T-helper 17 cell (primary cell): ENCODE measurements around the gene NAV1. TPM values are rescaled to one million over a fixed set of nuclear protein-coding genes. Genes with fewer than 3 reads are reported as not detected.
"Not testable (repeated sequence)": the region's sequence is repeated elsewhere in the genome, so short reads cannot be mapped to it uniquely, and the experiment has no call there.

Experiments used
- ATAC-seq: fragments of 150-1000 bp; cut with Tn5 transposase; 2 replicates; pipeline ENCODE4 v1.10.0; 2021; ENCODE audit warnings: mild to moderate bottlenecking, moderate library complexity
- DNase-seq, 3 donors: peaks; one replicate each; pipeline versions ENCODE4 v3.0.0 to v3.0.0-alpha.2; 2020 to 2021
- H3K9me3 ChIP-seq: one replicate; pipeline ENCODE4 v1.7.0; 2013; ENCODE audit warnings: low read length, mild to moderate bottlenecking; ENCODE audit not compliant: control insufficient read depth, poor library complexity, severe bottlenecking
- H3K27ac Mint-ChIP-seq: one replicate; pipeline ENCODE4 v1.8.0; 2022; ENCODE audit warnings: mild to moderate bottlenecking, moderate library complexity, mixed read lengths
- H3K27me3 Mint-ChIP-seq: one replicate; pipeline ENCODE4 v1.8.0; 2022; ENCODE audit warnings: mixed read lengths
- H3K36me3 Mint-ChIP-seq: one replicate; pipeline ENCODE4 v1.8.0; 2022; ENCODE audit warnings: low read depth, mixed read lengths
- H3K4me1 Mint-ChIP-seq: one replicate; pipeline ENCODE4 v1.8.0; 2022; ENCODE audit warnings: mild to moderate bottlenecking, mixed read lengths
- H3K4me3 Mint-ChIP-seq: one replicate; pipeline ENCODE4 v1.8.0; 2022; ENCODE audit warnings: mild to moderate bottlenecking, moderate library complexity, mixed read lengths
- total RNA-seq, 4 donors: library from RNA in 2 of 4; stranded (reverse) in 2 of 4; gene quantifications; one replicate each; pipeline ENCODE4 v1.2.3 and lab custom pipeline; 2022 to 2026

Gene NAV1
- total RNA-seq, 2 donors from 2014 or later = 3.8 to 3.9 TPM

- not testable (repeated sequence) for DNase-seq, H3K4me1 Mint-ChIP-seq, H3K4me3 Mint-ChIP-seq, H3K27ac Mint-ChIP-seq, ATAC-seq, H3K9me3 ChIP-seq, H3K27me3 Mint-ChIP-seq
- peaks cover 11% of the 10 kb centered on the region for H3K36me3 Mint-ChIP-seq
These were observed 18.8 kb upstream of the NAV1 start for GRCh38 chr1:201520046-201520575.

GRCh38 chr1:201525193-201525778 is 13.6 kb upstream of the NAV1 start:
- H3K36me3 Mint-ChIP-seq = peaks cover 12% of the 10 kb centered on the region

GRCh38 chr1:201527879-201528278 is 11.0 kb upstream of the NAV1 start:
- Mint-ChIP-seq H3K36me3 (peaks cover 16% of the 10 kb centered on the region), H3K4me3 (no peak overlapping the region)

More at GRCh38 chr1:201525193-201525778, 13.6 kb upstream of the NAV1 start:
- Mint-ChIP-seq H3K27me3 (no peaks in the 10 kb centered on the region), H3K4me1 (peaks cover 3% of the 10 kb centered on the region), H3K4me3 (no peak overlapping the region), H3K27ac (no peak overlapping the region)
- no peak for ATAC-seq
- no peak for DNase-seq
- H3K9me3 ChIP-seq = no peaks in the 10 kb centered on the region

GRCh38 chr1:201528631-201529252 is 10.2 kb upstream of the NAV1 start:
- peaks cover 17% of the 10 kb centered on the region for H3K36me3 Mint-ChIP-seq
- DNase-seq = no peak
- no peaks in the 10 kb centered on the region for H3K9me3 ChIP-seq
- H3K27me3 Mint-ChIP-seq = peaks cover 9% of the 10 kb centered on the region
- H3K4me1 Mint-ChIP-seq = peaks cover 3% of the 10 kb centered on the region
- H3K4me3 Mint-ChIP-seq = no peak overlapping the region
- no peak overlapping the region for H3K27ac Mint-ChIP-seq
- no peak for ATAC-seq

More at GRCh38 chr1:201527879-201528278, 11.0 kb upstream of the NAV1 start:
- ATAC-seq = no peak
- DNase-seq = no peak
- H3K9me3 ChIP-seq = no peaks in the 10 kb centered on the region
- H3K4me1 Mint-ChIP-seq = peaks cover 3% of the 10 kb centered on the region
- no peak overlapping the region for H3K27ac Mint-ChIP-seq
- peaks cover 8% of the 10 kb centered on the region for H3K27me3 Mint-ChIP-seq

- ATAC-seq (peak; percentile 36), DNase-seq (no peak)
- Mint-ChIP-seq H3K27me3 (peaks cover 22% of the 10 kb centered on the region), H3K4me3 (no peak overlapping the region), H3K27ac (no peak overlapping the region), H3K4me1 (peaks cover 3% of the 10 kb centered on the region), H3K36me3 (peaks cover 12% of the 10 kb centered on the region)
- no peaks in the 10 kb centered on the region for H3K9me3 ChIP-seq
These were observed 8.0 kb upstream of the NAV1 start for GRCh38 chr1:201530741-201531531.

- Mint-ChIP-seq H3K4me1 (peaks cover 7% of the 10 kb centered on the region), H3K4me3 (no peak overlapping the region), H3K27me3 (peaks cover 30% of the 10 kb centered on the region), H3K27ac (peak overlapping the region; percentile 37), H3K36me3 (peaks cover 14% of the 10 kb centered on the region)
- no peak for DNase-seq
- no peaks in the 10 kb centered on the region for H3K9me3 ChIP-seq
- no peak for ATAC-seq
These were observed 7.1 kb upstream of the NAV1 start for GRCh38 chr1:201531551-201532425.

- H3K9me3 ChIP-seq = no peaks in the 10 kb centered on the region
- no peak overlapping the region for H3K4me3 Mint-ChIP-seq
- H3K36me3 Mint-ChIP-seq = peaks cover 14% of the 10 kb centered on the region
- no peak overlapping the region for H3K27ac Mint-ChIP-seq
- peaks cover 50% of the 10 kb centered on the region for H3K27me3 Mint-ChIP-seq
- DNase-seq (no peak), ATAC-seq (no peak)
- peaks cover 16% of the 10 kb centered on the region for H3K4me1 Mint-ChIP-seq
These were observed 5.1 kb upstream of the NAV1 start for GRCh38 chr1:201533836-201534235.

GRCh38 chr1:201535046-201535918 is 3.6 kb upstream of the NAV1 start:
- no peak for ATAC-seq
- peaks cover 11% of the 10 kb centered on the region for H3K36me3 Mint-ChIP-seq
- H3K4me1 Mint-ChIP-seq = peaks cover 19% of the 10 kb centered on the region
- no peak overlapping the region for H3K4me3 Mint-ChIP-seq
- no peak overlapping the region for H3K27ac Mint-ChIP-seq
- H3K27me3 Mint-ChIP-seq = peaks cover 59% of the 10 kb centered on the region
- no peaks in the 10 kb centered on the region for H3K9me3 ChIP-seq
- DNase-seq = no peak

- Mint-ChIP-seq H3K4me3 (no peak overlapping the region), H3K27me3 (peaks cover 65% of the 10 kb centered on the region), H3K36me3 (peaks cover 11% of the 10 kb centered on the region), H3K4me1 (peaks cover 19% of the 10 kb centered on the region), H3K27ac (no peak overlapping the region)
- no peaks in the 10 kb centered on the region for H3K9me3 ChIP-seq
- ATAC-seq (no peak), DNase-seq (no peak)
These were observed 3.0 kb upstream of the NAV1 start for GRCh38 chr1:201535919-201536245.

- Mint-ChIP-seq H3K27me3 (peaks cover 71% of the 10 kb centered on the region), H3K36me3 (peaks cover 13% of the 10 kb centered on the region), H3K27ac (no peak overlapping the region), H3K4me3 (no peak overlapping the region), H3K4me1 (peaks cover 19% of the 10 kb centered on the region)
- DNase-seq (no peak), ATAC-seq (no peak)
- no peaks in the 10 kb centered on the region for H3K9me3 ChIP-seq
These were observed 2.4 kb upstream of the NAV1 start for GRCh38 chr1:201536558-201536957.

GRCh38 chr1:201537028-201537427 is 1.9 kb upstream of the NAV1 start:
- H3K9me3 ChIP-seq = no peaks in the 10 kb centered on the region
- H3K4me1 Mint-ChIP-seq = peaks cover 19% of the 10 kb centered on the region
- ATAC-seq (no peak), DNase-seq (no peak)
- H3K27me3 Mint-ChIP-seq = peaks cover 75% of the 10 kb centered on the region
- peaks cover 13% of the 10 kb centered on the region for H3K36me3 Mint-ChIP-seq
- H3K4me3 Mint-ChIP-seq = no peak overlapping the region
- no peak overlapping the region for H3K27ac Mint-ChIP-seq

- H3K4me3 Mint-ChIP-seq = peak overlapping the region; percentile 19
- no peak for DNase-seq
- peaks cover 19% of the 10 kb centered on the region for H3K4me1 Mint-ChIP-seq
- ATAC-seq = no peak
- peaks cover 76% of the 10 kb centered on the region for H3K27me3 Mint-ChIP-seq
- no peak overlapping the region for H3K27ac Mint-ChIP-seq
- H3K36me3 Mint-ChIP-seq = peaks cover 9% of the 10 kb centered on the region
- H3K9me3 ChIP-seq = no peaks in the 10 kb centered on the region
These were observed 1.5 kb upstream of the NAV1 start for GRCh38 chr1:201537467-201537866.
